Lung (tissue), 12 donors: ENCODE data around the gene FKBP10. TPM values are rescaled to one million over a fixed set of nuclear protein-coding genes. Genes with fewer than 3 reads are reported as not detected.
"Not testable (repeated sequence)": the region's sequence is repeated elsewhere in the genome, so short reads cannot be mapped to it uniquely, and the experiment has no call there.

Experiments
- ATAC-seq: fragments of 200-7000 bp; cut with Tn5 transposase; one replicate; pipeline ENCODE4 v1.9.1; 2020; ENCODE audit warnings: moderate number of reproducible peaks; ENCODE audit not compliant: insufficient read depth, low FRiP score
- DNase-seq, 3 donors: peaks; one replicate each; pipeline ENCODE4 v3.0.0-alpha.2; 2013 to 2017
- H3K27ac ChIP-seq, 2 donors: one replicate each; pipeline ENCODE4 v1.5.1; 2013; ENCODE audit warnings: mild to moderate bottlenecking in 2 of 2, moderate library complexity in 2 of 2, control low read depth in 1 of 2, inconsistent platforms in 1 of 2, low read depth in 1 of 2, low read length in 1 of 2
- H3K27me3 ChIP-seq, 3 donors: one replicate each; pipeline ENCODE4 v1.5.1; 2013; ENCODE audit warnings: low read length in 2 of 3; ENCODE audit not compliant: control insufficient read depth in 3 of 3, insufficient read depth in 3 of 3
- H3K36me3 ChIP-seq, 4 donors: one replicate each; pipeline ENCODE4 v1.5.1; 2013; ENCODE audit warnings: low read length in 4 of 4, mild to moderate bottlenecking in 1 of 4, moderate library complexity in 1 of 4; ENCODE audit not compliant: control insufficient read depth in 4 of 4, insufficient read depth in 4 of 4
- H3K4me1 ChIP-seq, 5 donors: one replicate each; pipeline ENCODE4 v1.5.1; 2013; ENCODE audit warnings: low read length in 5 of 5, mild to moderate bottlenecking in 2 of 5, moderate library complexity in 1 of 5; ENCODE audit not compliant: control insufficient read depth in 5 of 5, insufficient read depth in 5 of 5
- H3K4me3 ChIP-seq: one replicate; pipeline ENCODE4 v1.5.1; 2013; ENCODE audit warnings: mild to moderate bottlenecking, control low read depth, moderate library complexity
- H3K9ac ChIP-seq, 2 donors: one replicate each; pipeline ENCODE4 v1.5.1; 2013; ENCODE audit warnings: low read length in 2 of 2, control low read depth in 1 of 2; ENCODE audit not compliant: insufficient read depth in 1 of 2
- H3K9me3 ChIP-seq, 4 donors: one replicate each; pipeline ENCODE4 v1.5.1; 2013; ENCODE audit warnings: low read length in 3 of 4, mild to moderate bottlenecking in 1 of 4, moderate library complexity in 1 of 4; ENCODE audit not compliant: control insufficient read depth in 4 of 4, insufficient read depth in 3 of 4
- WGBS, 2 donors: extraction: QIAGEN DNeasy Blood & Tissue Kit; methylation state at CpG; one replicate each; pipeline ENCODE4 v1.1.7; 2013; 5-methylcytosine and 5-hydroxymethylcytosine counted together
- polyA plus RNA-seq, 2 donors: library from polyadenylated mRNA; stranded (reverse); fragments of 200-250 nt; gene quantifications; one replicate each; pipeline ENCODE4 v1.2.1, GENCODE V29; 2013
- total RNA-seq, 2 donors: library from RNA; depleted of rRNA in 1 of 2; stranded (reverse); fragments of >200 nt in 1 of 2; gene quantifications; one replicate each; pipeline ENCODE4 v1.2.1, GENCODE V29; 2014 to 2021
- TF ChIP-seq, protein P1 (sequence below): IDR thresholded peaks from 2 replicates; pipeline ENCODE4 v1.5.1; 2012; ENCODE audit warnings: mild to moderate bottlenecking; ENCODE audit errors: control extremely low read depth, extremely low read depth
- donor health status: control.
- donor health status: control.
- donor health status: Bipolar disorder and iron deficiency.
- donor health status: healthy.
- donor health status: DM: yes; HTN: yes; CAD: no.

FKBP10 gene
- total and polyA plus RNA-seq, 4 donors: 32.6 to 64.4 (median 48.3) TPM

DNA sequence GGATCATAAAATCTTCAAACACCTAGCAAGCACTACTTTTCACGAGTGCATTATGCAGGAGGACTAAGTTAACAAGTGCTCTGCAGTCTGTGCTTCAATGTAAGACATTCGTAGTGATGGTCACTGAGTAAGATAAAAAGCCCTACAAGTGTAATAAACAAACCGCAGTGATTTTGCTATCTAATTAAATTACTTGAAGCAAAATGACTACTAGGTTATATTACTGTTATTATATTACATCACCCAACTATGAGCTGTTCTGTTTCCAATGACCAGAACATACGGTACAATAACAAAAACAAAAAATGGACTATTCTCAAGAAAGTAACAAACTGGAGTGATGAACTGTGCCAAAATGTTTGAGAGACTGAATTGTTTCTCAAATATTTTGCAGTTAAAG lies 36.0 kb downstream of the FKBP10 start:
- no peaks in the 10 kb centered on the region for H3K27me3 ChIP-seq
- H3K27ac ChIP-seq: no peak overlapping the region
- H3K36me3 ChIP-seq: peaks cover 0 to 6% (median 4%) of the 10 kb centered on the region in 4 donors
- no peak for ATAC-seq
- TF ChIP-seq, protein P1, sequence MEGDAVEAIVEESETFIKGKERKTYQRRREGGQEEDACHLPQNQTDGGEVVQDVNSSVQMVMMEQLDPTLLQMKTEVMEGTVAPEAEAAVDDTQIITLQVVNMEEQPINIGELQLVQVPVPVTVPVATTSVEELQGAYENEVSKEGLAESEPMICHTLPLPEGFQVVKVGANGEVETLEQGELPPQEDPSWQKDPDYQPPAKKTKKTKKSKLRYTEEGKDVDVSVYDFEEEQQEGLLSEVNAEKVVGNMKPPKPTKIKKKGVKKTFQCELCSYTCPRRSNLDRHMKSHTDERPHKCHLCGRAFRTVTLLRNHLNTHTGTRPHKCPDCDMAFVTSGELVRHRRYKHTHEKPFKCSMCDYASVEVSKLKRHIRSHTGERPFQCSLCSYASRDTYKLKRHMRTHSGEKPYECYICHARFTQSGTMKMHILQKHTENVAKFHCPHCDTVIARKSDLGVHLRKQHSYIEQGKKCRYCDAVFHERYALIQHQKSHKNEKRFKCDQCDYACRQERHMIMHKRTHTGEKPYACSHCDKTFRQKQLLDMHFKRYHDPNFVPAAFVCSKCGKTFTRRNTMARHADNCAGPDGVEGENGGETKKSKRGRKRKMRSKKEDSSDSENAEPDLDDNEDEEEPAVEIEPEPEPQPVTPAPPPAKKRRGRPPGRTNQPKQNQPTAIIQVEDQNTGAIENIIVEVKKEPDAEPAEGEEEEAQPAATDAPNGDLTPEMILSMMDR: no peak
- H3K4me3 ChIP-seq: no peak overlapping the region
- DNase-seq: no peak
- WGBS, 2 donors: 74 to 86% methylated on average over 4 of the region's 4 CpGs
- H3K4me1 ChIP-seq: peaks cover 0 to 10% (median 5%) of the 10 kb centered on the region in 5 donors
- no peak overlapping the region for H3K9ac ChIP-seq
- H3K9me3 ChIP-seq: no peaks in the 10 kb centered on the region

GRCh38 chr17:41849251-41849990 lies 36.6 kb downstream of the FKBP10 start:
- Histone ChIP-seq H3K27me3 (no peaks in the 10 kb centered on the region), H3K36me3 (peaks cover 1 to 12% (median 9%) of the 10 kb centered on the region in 4 donors), H3K4me1 (peaks cover 0 to 10% (median 5%) of the 10 kb centered on the region in 5 donors), H3K27ac (no peak overlapping the region), H3K9ac (no peak overlapping the region), H3K9me3 (no peaks in the 10 kb centered on the region), H3K4me3 (no peak overlapping the region)
- WGBS, 2 donors: 81 to 88% methylated on average over 4 of the region's 4 CpGs
- no peak for DNase-seq
- ATAC-seq: no peak
- TF ChIP-seq, protein P1: no peak

GRCh38 chr17:41851382-41851781 lies 38.6 kb downstream of the FKBP10 start:
- H3K27me3 ChIP-seq, ATAC-seq, H3K9ac ChIP-seq, DNase-seq, H3K4me3 ChIP-seq, H3K27ac ChIP-seq, H3K9me3 ChIP-seq: not testable (repeated sequence)
- peaks cover 0 to 10% (median 5%) of the 10 kb centered on the region in 5 donors for H3K4me1 ChIP-seq
- 97 to 98% methylated on average over 14 of the region's 14 CpGs for WGBS, 2 donors
- peaks cover 5 to 16% (median 13%) of the 10 kb centered on the region in 4 donors for H3K36me3 ChIP-seq

DNA sequence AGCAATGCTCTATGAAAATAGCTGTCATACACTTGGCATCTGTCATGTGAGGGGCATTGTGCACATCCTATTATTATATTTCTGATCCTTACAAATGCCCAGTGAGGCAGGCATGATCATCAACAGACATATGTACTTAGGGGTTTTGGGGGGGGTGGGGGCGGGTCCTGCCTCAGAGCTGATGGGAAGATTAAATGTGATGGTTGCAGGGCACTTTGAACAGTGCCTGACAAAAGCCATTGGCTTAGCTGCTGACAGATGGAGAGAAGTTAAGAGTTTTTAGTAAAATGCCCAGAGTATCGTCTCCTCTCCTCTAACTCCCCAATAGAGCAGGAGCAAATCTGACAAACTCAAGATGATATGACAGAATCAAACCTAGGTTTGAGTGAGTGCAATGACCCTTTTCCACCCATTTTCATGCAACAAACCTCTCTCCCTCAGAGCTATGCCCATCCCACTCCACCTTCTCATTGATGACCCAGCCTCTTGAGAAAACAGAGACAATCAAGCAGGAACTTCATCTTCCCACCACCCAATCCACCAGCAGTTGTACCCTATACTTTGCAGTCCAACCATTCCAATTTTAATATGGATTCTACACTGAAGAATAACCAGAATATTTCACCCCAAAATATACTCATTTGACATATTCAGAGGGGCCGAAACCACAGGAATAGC lies 47.6 kb downstream of the FKBP10 start:
- Histone ChIP-seq H3K27me3 (no peaks in the 10 kb centered on the region), H3K9me3 (no peaks in the 10 kb centered on the region), H3K4me1 (peaks cover 8 to 27% (median 12%) of the 10 kb centered on the region in 5 donors), H3K4me3 (no peak overlapping the region), H3K27ac (no peak overlapping the region), H3K36me3 (no peaks in the 10 kb centered on the region), H3K9ac (no peak overlapping the region)
- WGBS, 2 donors: 80 to 90% methylated on average over 3 of the region's 3 CpGs
- ATAC-seq (no peak), DNase-seq (no peak)
- TF ChIP-seq, protein P1: no peak
